ENCODE measurements around the gene C20orf202.

C20orf202 gene

DNA sequence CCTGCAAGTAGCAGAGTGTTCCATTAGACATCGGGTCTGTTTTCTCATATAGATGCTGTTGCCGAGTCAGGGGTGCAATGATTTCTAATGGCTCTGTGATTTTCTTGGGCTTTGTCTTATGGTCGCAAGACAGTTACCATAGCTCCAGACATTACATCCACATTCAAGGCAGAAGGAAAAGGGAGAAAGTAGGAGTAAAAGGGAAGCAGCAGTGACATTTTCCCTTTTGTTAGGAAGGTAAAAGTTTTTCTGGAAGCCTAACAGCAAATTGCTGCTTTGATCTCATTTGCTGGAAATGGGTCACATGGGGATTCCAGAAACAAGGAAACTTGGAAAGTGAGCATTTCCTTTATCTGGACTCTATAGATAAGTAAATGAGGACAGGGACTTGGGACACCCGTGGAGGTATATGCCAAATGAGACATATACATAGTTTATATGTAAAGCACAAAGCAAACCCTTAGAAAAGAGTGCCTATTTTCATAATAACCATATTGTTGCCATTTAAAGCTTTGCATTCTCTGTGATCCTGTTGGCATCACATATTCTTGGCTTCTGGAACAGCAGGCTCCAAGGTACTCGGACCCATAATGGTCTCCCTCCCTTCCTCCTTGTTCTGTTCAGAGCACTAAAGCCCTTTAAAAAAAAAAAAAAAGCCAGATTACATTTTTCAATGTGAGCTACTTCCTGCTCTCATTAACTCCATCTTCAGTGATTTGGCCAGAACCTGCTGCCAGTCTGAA is at the start of gene C20orf202:
Gene C20orf202 (plus strand): TSS at position 693 of the 743 bp plus-strand sequence. CDS start 132 bp downstream, outside the sequence.
- TF ChIP-seq, protein P1, sequence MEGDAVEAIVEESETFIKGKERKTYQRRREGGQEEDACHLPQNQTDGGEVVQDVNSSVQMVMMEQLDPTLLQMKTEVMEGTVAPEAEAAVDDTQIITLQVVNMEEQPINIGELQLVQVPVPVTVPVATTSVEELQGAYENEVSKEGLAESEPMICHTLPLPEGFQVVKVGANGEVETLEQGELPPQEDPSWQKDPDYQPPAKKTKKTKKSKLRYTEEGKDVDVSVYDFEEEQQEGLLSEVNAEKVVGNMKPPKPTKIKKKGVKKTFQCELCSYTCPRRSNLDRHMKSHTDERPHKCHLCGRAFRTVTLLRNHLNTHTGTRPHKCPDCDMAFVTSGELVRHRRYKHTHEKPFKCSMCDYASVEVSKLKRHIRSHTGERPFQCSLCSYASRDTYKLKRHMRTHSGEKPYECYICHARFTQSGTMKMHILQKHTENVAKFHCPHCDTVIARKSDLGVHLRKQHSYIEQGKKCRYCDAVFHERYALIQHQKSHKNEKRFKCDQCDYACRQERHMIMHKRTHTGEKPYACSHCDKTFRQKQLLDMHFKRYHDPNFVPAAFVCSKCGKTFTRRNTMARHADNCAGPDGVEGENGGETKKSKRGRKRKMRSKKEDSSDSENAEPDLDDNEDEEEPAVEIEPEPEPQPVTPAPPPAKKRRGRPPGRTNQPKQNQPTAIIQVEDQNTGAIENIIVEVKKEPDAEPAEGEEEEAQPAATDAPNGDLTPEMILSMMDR (conservative IDR thresholded peaks at IDR 0.05; ENCODE audit: low read depth): no peak
- no peak for DNase-seq (ENCODE audit: low spot score)
- ChIA-PET CTCF (interaction anchor here (0.6 to 1.0 kb wide), 2 partner anchors 264 to 436 kb away, joined by 3 to 4 read pairs; no protein-coding TSS in a partner anchor), POLR2A (ENCODE audit: low non-redundant PET) (interaction anchor here (0.6 kb wide), 2 partner anchors 9 to 56 kb away, joined by 3 read pairs; no protein-coding TSS in a partner anchor)
- H3K27ac ChIP-seq: no peak within 1 kb of the TSS

DNA sequence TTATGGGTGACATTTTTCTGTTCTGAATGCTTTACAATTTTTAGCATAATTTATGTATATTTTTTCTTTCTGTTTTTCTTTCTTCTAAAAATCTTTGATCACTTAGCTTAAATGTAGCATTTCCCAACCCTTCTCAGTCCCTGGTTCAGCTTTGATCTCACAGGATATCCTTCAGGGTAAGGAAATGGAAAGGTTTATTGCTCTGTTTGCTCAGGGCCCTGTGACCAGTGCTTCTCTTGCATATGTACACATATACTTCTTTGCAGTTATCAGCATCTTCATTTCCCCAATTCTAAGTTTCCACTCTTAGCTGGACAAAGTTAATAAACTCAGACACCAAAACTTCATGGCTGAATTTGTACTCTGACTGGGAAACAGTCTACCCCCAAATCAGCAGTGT is 49.0 kb upstream of the C20orf202 start:
- no peak overlapping the region for H3K27ac ChIP-seq
- ChIA-PET CTCF (interaction anchor here (0.6 kb wide), 1 partner anchor 176 kb away, joined by 4 read pairs; no protein-coding TSS in a partner anchor), POLR2A (ENCODE audit: low non-redundant PET) (no interaction called here)
- TF ChIP-seq, protein P1 (conservative IDR thresholded peaks at IDR 0.05; ENCODE audit: low read depth): no peak
- DNase-seq (ENCODE audit: low spot score): no peak

GRCh38 chr20:1154691-1155090 is 48.6 kb upstream of the C20orf202 start:
- no peak for DNase-seq (ENCODE audit: low spot score)
- CTCF ChIA-PET: interaction anchor here (0.6 kb wide), 1 partner anchor 175 kb away, joined by 4 read pairs; no protein-coding TSS in a partner anchor
- TF ChIP-seq, protein P1 (conservative IDR thresholded peaks at IDR 0.05; ENCODE audit: low read depth): no peak
- POLR2A ChIA-PET (ENCODE audit: low non-redundant PET): no interaction called here
- no peak overlapping the region for H3K27ac ChIP-seq

DNA sequence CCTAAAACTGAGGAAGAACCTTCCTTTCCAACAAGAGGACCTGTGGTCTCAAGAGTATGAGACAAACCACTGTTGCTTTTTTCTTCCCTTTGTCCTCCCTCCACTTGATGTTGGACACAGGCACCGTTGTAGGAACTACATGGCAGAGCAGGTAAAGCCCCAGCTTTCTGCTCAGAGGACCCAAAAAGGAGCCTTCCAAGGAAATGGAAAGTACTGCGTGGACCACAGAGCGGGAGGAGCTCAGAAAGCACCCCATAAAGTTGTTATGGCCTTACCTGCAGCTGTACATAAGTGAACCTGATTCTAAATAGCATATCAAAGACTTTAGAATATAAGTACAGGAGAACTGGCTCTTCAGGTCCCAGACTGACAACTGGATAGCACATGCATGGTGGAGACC is 47.9 kb upstream of the C20orf202 start:
- DNase-seq (ENCODE audit: low spot score): no peak
- no peak overlapping the region for H3K27ac ChIP-seq
- ChIA-PET POLR2A (ENCODE audit: low non-redundant PET) (no interaction called here), CTCF (interaction anchor here (0.6 kb wide), 2 partner anchors 44 to 105 kb away, joined by 3 to 4 read pairs; no protein-coding TSS in a partner anchor)
- TF ChIP-seq, protein P1 (conservative IDR thresholded peaks at IDR 0.05; ENCODE audit: low read depth): no peak

DNA sequence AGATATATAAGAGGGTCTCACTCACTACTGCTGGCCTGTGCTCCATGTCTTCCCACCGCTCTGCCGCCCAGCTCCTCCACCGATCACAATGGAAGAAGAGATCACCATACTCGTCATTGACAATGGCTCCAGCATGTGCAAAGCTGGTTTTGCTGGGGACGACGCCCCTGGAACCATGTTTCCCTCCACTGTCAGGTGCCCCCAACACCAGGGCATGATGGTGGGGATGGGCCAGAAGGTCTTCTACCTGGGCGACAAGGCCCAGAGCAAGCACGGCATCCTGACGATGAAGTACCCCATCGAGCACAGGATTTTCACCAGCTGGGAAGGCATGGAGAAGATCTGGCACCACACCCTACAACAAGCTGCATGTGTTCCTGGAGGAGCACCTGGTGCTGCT is 42.8 kb upstream of the C20orf202 start:
- POLR2A ChIA-PET (ENCODE audit: low non-redundant PET): no interaction called here
- TF ChIP-seq, protein P1 (conservative IDR thresholded peaks at IDR 0.05; ENCODE audit: low read depth): no peak
- CTCF ChIA-PET: interaction anchor here (0.5 to 0.6 kb wide), 2 partner anchors 66 to 1649 kb away, joined by 3 read pairs; no protein-coding TSS in a partner anchor

GRCh38 chr20:1160991-1161390 is 42.3 kb upstream of the C20orf202 start:
- no peak for DNase-seq (ENCODE audit: low spot score)
- ChIA-PET CTCF (interaction anchor here (0.6 kb wide), 2 partner anchors 66 to 73 kb away, joined by 3 read pairs; no protein-coding TSS in a partner anchor), POLR2A (ENCODE audit: low non-redundant PET) (no interaction called here)
- TF ChIP-seq, protein P1 (conservative IDR thresholded peaks at IDR 0.05; ENCODE audit: low read depth): no peak
- H3K27ac ChIP-seq: no peak overlapping the region

More for the DNA sequence above, 42.8 kb upstream of the C20orf202 start:
- no peak overlapping the region for H3K27ac ChIP-seq
- no peak for DNase-seq (ENCODE audit: low spot score)

All from RWPE1 (cell line).